Fibroblast of lung (primary cell): ENCODE measurements around the gene EXOC6B. TPM values are rescaled to one million over a fixed set of nuclear protein-coding genes. Genes with fewer than 3 reads are reported as not detected.

ENCODE experiments used
- DNase-seq, 2 donors: peaks; one replicate each; pipeline versions ENCODE4 v3.0.0 to v3.0.0-alpha.2; 2010; ENCODE audit warnings: low read depth in 2 of 2
- H2AFZ ChIP-seq: 2 replicates; pipeline ENCODE4 v1.5.1; 2012; ENCODE audit warnings: low read length, control low read depth, inconsistent platforms
- H3K27ac ChIP-seq: 2 replicates; pipeline ENCODE4 v1.5.1; 2011; ENCODE audit warnings: low read length, control low read depth; ENCODE audit not compliant: insufficient read depth
- H3K27me3 ChIP-seq: 2 replicates; pipeline ENCODE4 v1.5.1; 2011; ENCODE audit warnings: mild to moderate bottlenecking, low read length; ENCODE audit not compliant: control insufficient read depth, insufficient read depth
- H3K36me3 ChIP-seq: 2 replicates; pipeline ENCODE4 v1.5.1; 2011; ENCODE audit warnings: low read length; ENCODE audit not compliant: control insufficient read depth, insufficient read depth
- H3K4me1 ChIP-seq: 2 replicates; pipeline ENCODE4 v1.5.1; 2011; ENCODE audit warnings: low read length; ENCODE audit not compliant: control insufficient read depth, insufficient read depth; ENCODE audit errors: extremely low read depth
- H3K4me2 ChIP-seq: 2 replicates; pipeline ENCODE4 v1.5.1; 2011; ENCODE audit warnings: low read length, control low read depth; ENCODE audit not compliant: insufficient read depth; ENCODE audit errors: extremely low read depth
- H3K4me3 ChIP-seq, 4 experiments: fragments of 200-600 bp in 1 of 4; sonication (generic) in 1 of 4; replicated peaks in 1 of 4; 2 replicates each; pipeline ENCODE4 v1.5.1; 2011 to 2016; ENCODE audit warnings: low read length in 4 of 4, low read depth in 3 of 4, mild to moderate bottlenecking in 3 of 4, control low read depth in 2 of 4, inconsistent platforms in 1 of 4, mixed read lengths in 1 of 4; ENCODE audit not compliant: insufficient read depth in 1 of 4; ENCODE audit errors: control extremely low read depth in 1 of 4
- H3K79me2 ChIP-seq: 2 replicates; pipeline ENCODE4 v1.5.1; 2012; ENCODE audit warnings: mild to moderate bottlenecking, low read length, inconsistent platforms; ENCODE audit not compliant: control insufficient read depth, insufficient read depth
- H3K9ac ChIP-seq: 2 replicates; pipeline ENCODE4 v1.5.1; 2011; ENCODE audit warnings: mild to moderate bottlenecking, low read length, control low read depth; ENCODE audit not compliant: insufficient read depth
- H3K9me3 ChIP-seq: 2 replicates; pipeline ENCODE4 v1.5.1; 2012; ENCODE audit warnings: low read depth, low read length; ENCODE audit not compliant: control insufficient read depth, insufficient read depth
- H4K20me1 ChIP-seq: 2 replicates; pipeline ENCODE4 v1.5.1; 2011; ENCODE audit warnings: low read length; ENCODE audit not compliant: control insufficient read depth, insufficient read depth; ENCODE audit errors: extremely low read depth
- CTCF ChIP-seq, 2 donors: IDR thresholded peaks in 1 of 2; conservative IDR thresholded peaks in 1 of 2; 1 replicate in 1 of 2; 2 replicates in 1 of 2; pipeline ENCODE4 v1.5.1; 2011 to 2012; ENCODE audit warnings: low read length in 2 of 2, control low read depth in 1 of 2, inconsistent platforms in 1 of 2, low read depth in 1 of 2, mild to moderate bottlenecking in 1 of 2
- EZH2 ChIP-seq: IDR thresholded peaks from 2 replicates; pipeline ENCODE4 v1.5.1; 2012; ENCODE audit warnings: low read length, control low read depth, mild to moderate bottlenecking; ENCODE audit errors: missing control alignments
- polyA minus RNA-seq: library from RNA; depleted of rRNA, polyadenylated mRNA; stranded (reverse); fragments of >200 nt; gene quantifications from 2 replicates; pipeline ENCODE4 v1.2.3, GENCODE V29; 2011; ENCODE audit warnings: low replicate concordance
- polyA plus RNA-seq, 2 donors: library from polyadenylated mRNA; depleted of rRNA in 1 of 2; stranded (reverse) in 1 of 2; unstranded in 1 of 2; fragments of >200 nt; gene quantifications; 2 replicates each; pipeline ENCODE4 v1.2.1, GENCODE V29; 2011 to 2012; ENCODE audit warnings: missing spikeins in 1 of 2
- total RNA-seq: library from RNA; depleted of rRNA; stranded (reverse); fragments of >200 nt; gene quantifications from 2 replicates; pipeline ENCODE4 v1.2.1, GENCODE V29; 2014

EXOC6B gene
- total RNA-seq (25.9 and 36.5 TPM in 2 replicates), polyA plus RNA-seq (24.9 and 26.3 TPM in 2 replicates), polyA minus RNA-seq (37.0 and 56.5 TPM in 2 replicates)
- 17.4 and 18.0 TPM in 2 replicates for polyA plus RNA-seq (2012)

- TF ChIP-seq EZH2 (no peak), CTCF (conservative IDR thresholded peaks at IDR 0.05 in 1 of 2, IDR thresholded peaks at IDR 0.05 in 1 of 2; ENCODE audit: low read depth in 1 of 2, low read length in 2 of 2) (peak in 1 of 2 donors; percentile 1)
These were observed at the start of gene EXOC6B for GRCh38 chr2:72825257-72826155. Gene EXOC6B, minus strand, starts transcription at chr2:72826033.

GRCh38 chr2:72871880-72872279, 46.0 kb upstream of the EXOC6B start:
- H3K27ac ChIP-seq = no peak overlapping the region
- H3K4me3 ChIP-seq = no peak overlapping the region
- no peak overlapping the region for H2AFZ ChIP-seq
- no peaks in the 10 kb centered on the region for H3K4me1 ChIP-seq
- TF ChIP-seq CTCF (conservative IDR thresholded peaks at IDR 0.05 in 1 of 2, IDR thresholded peaks at IDR 0.05 in 1 of 2; ENCODE audit: low read depth in 1 of 2, low read length in 2 of 2) = no peak
- no peak for TF ChIP-seq EZH2
- no peaks in the 10 kb centered on the region for H3K79me2 ChIP-seq
- DNase-seq = no peak
- no peaks in the 10 kb centered on the region for H3K9me3 ChIP-seq
- no peaks in the 10 kb centered on the region for H4K20me1 ChIP-seq
- peaks cover 9% of the 10 kb centered on the region for H3K27me3 ChIP-seq
- H3K4me2 ChIP-seq = no peak overlapping the region
- no peaks in the 10 kb centered on the region for H3K36me3 ChIP-seq
- H3K9ac ChIP-seq = no peak overlapping the region

More at GRCh38 chr2:72825257-72826155, at the start of gene EXOC6B:
- Histone ChIP-seq H3K79me2 (peaks cover 12% of the 10 kb centered on the region), H3K36me3 (no peaks in the 10 kb centered on the region), H3K9me3 (no peaks in the 10 kb centered on the region), H3K27ac (peak within 1 kb of the TSS; percentile 87), H4K20me1 (no peaks in the 10 kb centered on the region), H3K4me3 (peak within 1 kb of the TSS; percentile 60 to 87 (median 80)), H2AFZ (peak within 1 kb of the TSS; percentile 90), H3K9ac (peak within 1 kb of the TSS; percentile 85), H3K4me2 (peak within 1 kb of the TSS; percentile 93), H3K4me1 (peaks cover 17% of the 10 kb centered on the region), H3K27me3 (no peaks in the 10 kb centered on the region)
- DNase-seq = peak; percentile 84 to 88

- no peaks in the 10 kb centered on the region for H3K9me3 ChIP-seq
- H3K4me1 ChIP-seq = no peaks in the 10 kb centered on the region
These were observed 45.2 kb upstream of the EXOC6B start for GRCh38 chr2:72871060-72871459.

More at GRCh38 chr2:72871060-72871459, 45.2 kb upstream of the EXOC6B start:
- Histone ChIP-seq H3K27ac (no peak overlapping the region), H4K20me1 (no peaks in the 10 kb centered on the region), H3K9ac (no peak overlapping the region), H3K4me2 (no peak overlapping the region), H3K4me3 (no peak overlapping the region), H3K36me3 (no peaks in the 10 kb centered on the region), H3K27me3 (peaks cover 9% of the 10 kb centered on the region), H3K79me2 (no peaks in the 10 kb centered on the region), H2AFZ (no peak overlapping the region)
- no peak for DNase-seq
- TF ChIP-seq CTCF (conservative IDR thresholded peaks at IDR 0.05 in 1 of 2, IDR thresholded peaks at IDR 0.05 in 1 of 2; ENCODE audit: low read depth in 1 of 2, low read length in 2 of 2) (no peak), EZH2 (no peak)
